Sigmoid colon (tissue), 4 donors: Measurements from ENCODE around the gene BANK1.

Source experiments
- EP300 ChIP-seq, 4 donors: sonication (generic); formaldehyde crosslinking; IDR thresholded peaks; one replicate each; pipeline ENCODE4 v1.6.1; 2017; ENCODE audit warnings: antibody characterized with exemption in 4 of 4
- POLR2A ChIP-seq, 2 donors: fragments of 450-650 bp; IDR thresholded peaks; one replicate each; pipeline ENCODE4 v1.6.1; 2016; ENCODE audit warnings: antibody characterized with exemption in 2 of 2, mild to moderate bottlenecking in 2 of 2, moderate library complexity in 2 of 2
- TF ChIP-seq, protein P1 (sequence below), 4 experiments: fragments of 450-650 bp in 3 of 4; fragments of 200-600 bp in 1 of 4; IDR thresholded peaks; one replicate each; pipeline ENCODE4 v1.5.1; 2016 to 2019; ENCODE audit warnings: antibody characterized with exemption in 4 of 4, mild to moderate bottlenecking in 3 of 4, moderate library complexity in 2 of 4

GRCh38 chr4:101795704-101796103 is 5.2 kb downstream of the BANK1 start:
- TF ChIP-seq, protein P1, sequence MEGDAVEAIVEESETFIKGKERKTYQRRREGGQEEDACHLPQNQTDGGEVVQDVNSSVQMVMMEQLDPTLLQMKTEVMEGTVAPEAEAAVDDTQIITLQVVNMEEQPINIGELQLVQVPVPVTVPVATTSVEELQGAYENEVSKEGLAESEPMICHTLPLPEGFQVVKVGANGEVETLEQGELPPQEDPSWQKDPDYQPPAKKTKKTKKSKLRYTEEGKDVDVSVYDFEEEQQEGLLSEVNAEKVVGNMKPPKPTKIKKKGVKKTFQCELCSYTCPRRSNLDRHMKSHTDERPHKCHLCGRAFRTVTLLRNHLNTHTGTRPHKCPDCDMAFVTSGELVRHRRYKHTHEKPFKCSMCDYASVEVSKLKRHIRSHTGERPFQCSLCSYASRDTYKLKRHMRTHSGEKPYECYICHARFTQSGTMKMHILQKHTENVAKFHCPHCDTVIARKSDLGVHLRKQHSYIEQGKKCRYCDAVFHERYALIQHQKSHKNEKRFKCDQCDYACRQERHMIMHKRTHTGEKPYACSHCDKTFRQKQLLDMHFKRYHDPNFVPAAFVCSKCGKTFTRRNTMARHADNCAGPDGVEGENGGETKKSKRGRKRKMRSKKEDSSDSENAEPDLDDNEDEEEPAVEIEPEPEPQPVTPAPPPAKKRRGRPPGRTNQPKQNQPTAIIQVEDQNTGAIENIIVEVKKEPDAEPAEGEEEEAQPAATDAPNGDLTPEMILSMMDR (IDR thresholded peaks at IDR 0.05) = no peak
- no peak for TF ChIP-seq POLR2A (IDR thresholded peaks at IDR 0.05)
- TF ChIP-seq EP300 (IDR thresholded peaks at IDR 0.05) = no peak
